Gastrocnemius medialis (tissue), 4 donors: ENCODE data around the gene PLCL2. TPM values are rescaled to one million over a fixed set of nuclear protein-coding genes. Genes with fewer than 3 reads are reported as not detected.

ENCODE experiments used
- ATAC-seq, 2 donors: fragments of 150-250 bp; one replicate each; pipeline ENCODE4 v1.9.1; 2016
- DNase-seq, 2 donors: peaks; one replicate each; pipeline ENCODE4 v3.0.0-alpha.2; 2019
- H3K27ac ChIP-seq, 4 donors: fragments of 200-600 bp; sonication (generic); 1 replicate in 1 of 4; 2 replicates in 3 of 4; pipeline ENCODE4 v1.5.1; 2016 to 2018; ENCODE audit warnings: mild to moderate bottlenecking in 2 of 4, moderate library complexity in 1 of 4
- H3K27me3 ChIP-seq, 3 donors: fragments of 200-600 bp; sonication (generic) in 2 of 3; 1 replicate in 1 of 3; 2 replicates in 2 of 3; pipeline versions ENCODE4 v1.5.1 to v1.6.0; 2016 to 2019; ENCODE audit warnings: mild to moderate bottlenecking in 1 of 3, moderate library complexity in 1 of 3
- H3K36me3 ChIP-seq, 2 donors: fragments of 200-600 bp; sonication (generic) in 1 of 2; one replicate each; pipeline ENCODE4 v1.5.1; 2017 to 2018
- H3K4me1 ChIP-seq, 2 donors: fragments of 200-600 bp; sonication (generic) in 1 of 2; one replicate each; pipeline ENCODE4 v1.5.1; 2016 to 2017; ENCODE audit warnings: mild to moderate bottlenecking in 2 of 2
- H3K4me3 ChIP-seq, 4 donors: fragments of 200-600 bp; sonication (generic) in 3 of 4; 1 replicate in 1 of 4; 2 replicates in 3 of 4; pipeline ENCODE4 v1.5.1; 2016 to 2019; ENCODE audit warnings: mild to moderate bottlenecking in 2 of 4
- H3K9me3 ChIP-seq, 3 donors: fragments of 200-600 bp; sonication (generic) in 2 of 3; 1 replicate in 1 of 3; 2 replicates in 2 of 3; pipeline ENCODE4 v1.5.1; 2016 to 2019
- CTCF ChIP-seq, 5 experiments: fragments of 450-650 bp in 3 of 5; fragments of 200-600 bp in 2 of 5; sonication (generic) in 2 of 5; IDR thresholded peaks in 4 of 5; conservative IDR thresholded peaks in 1 of 5; 1 replicate in 4 of 5; 2 replicates in 1 of 5; pipeline ENCODE4 v1.5.1; 2016 to 2019; ENCODE audit warnings: antibody characterized with exemption in 5 of 5, mild to moderate bottlenecking in 3 of 5, moderate library complexity in 3 of 5
- POLR2A ChIP-seq, 2 donors: fragments of 450-650 bp; IDR thresholded peaks; one replicate each; pipeline ENCODE4 v1.6.1; 2017; ENCODE audit warnings: antibody characterized with exemption in 2 of 2, mild to moderate bottlenecking in 2 of 2, moderate library complexity in 2 of 2
- in situ Hi-C, 4 donors: fragments of 200-750 bp; cut with MboI; loops; one replicate each; pipeline versions ENCODE4 v1.15.0 to v1.8.0; 2017; ENCODE audit warnings: low sequenced_read_pairs in 4 of 4
- intact Hi-C: fragments of 100-400 bp; cut with DNase I; formaldehyde crosslinking; loops from one replicate; pipeline ENCODE4 v1.15.1; 2023; ENCODE audit warnings: low total_unique reads
- total RNA-seq, 4 donors: library from RNA; depleted of rRNA; stranded (reverse); fragments of >200 nt; gene quantifications; one replicate each; pipeline versions ENCODE4 v1.1.0 to v1.2.3, GENCODE V29; 2016

Gene PLCL2
- total RNA-seq, 4 donors from 2014 or later: 23.9 to 37.2 (median 32.7) TPM

GRCh38 chr3:16927485-16927884, 42.7 kb downstream of the PLCL2 start:
- no peaks in the 10 kb centered on the region for H3K27me3 ChIP-seq
- no peaks in the 10 kb centered on the region for H3K36me3 ChIP-seq
- intact Hi-C loops: no loop called here
- H3K27ac ChIP-seq: peak overlapping the region in 1 of 4 donors; percentile 6
- in situ Hi-C loops: no loop called here
- no peak overlapping the region for H3K4me3 ChIP-seq
- no peaks in the 10 kb centered on the region for H3K9me3 ChIP-seq
- DNase-seq (no peak), ATAC-seq (no peak)
- H3K4me1 ChIP-seq: peaks cover 28 to 31% of the 10 kb centered on the region in 2 donors
- no peak for TF ChIP-seq CTCF (IDR thresholded peaks at IDR 0.05 in 4 of 5, conservative IDR thresholded peaks at IDR 0.05 in 1 of 5)
- no peak for TF ChIP-seq POLR2A (IDR thresholded peaks at IDR 0.05)

- intact Hi-C loops (no loop called here), in situ Hi-C loops (no loop called here)
- no peak for DNase-seq
- Histone ChIP-seq H3K4me1 (peaks cover 28 to 42% of the 10 kb centered on the region in 2 donors), H3K27ac (peak overlapping the region in 1 of 4 donors; percentile 6), H3K36me3 (no peaks in the 10 kb centered on the region), H3K9me3 (no peaks in the 10 kb centered on the region), H3K27me3 (no peaks in the 10 kb centered on the region), H3K4me3 (no peak overlapping the region)
- TF ChIP-seq CTCF (IDR thresholded peaks at IDR 0.05 in 4 of 5, conservative IDR thresholded peaks at IDR 0.05 in 1 of 5) (no peak), POLR2A (IDR thresholded peaks at IDR 0.05) (no peak)
- ATAC-seq: no peak
Measured at GRCh38 chr3:16928386-16929132, 43.8 kb downstream of the PLCL2 start.

- TF ChIP-seq POLR2A (IDR thresholded peaks at IDR 0.05) (no peak), CTCF (IDR thresholded peaks at IDR 0.05 in 4 of 5, conservative IDR thresholded peaks at IDR 0.05 in 1 of 5) (no peak)
- Histone ChIP-seq H3K27ac (peak overlapping the region in 1 of 4 donors; percentile 35), H3K36me3 (no peaks in the 10 kb centered on the region), H3K4me3 (no peak overlapping the region), H3K9me3 (no peaks in the 10 kb centered on the region), H3K4me1 (peaks cover 33 to 44% of the 10 kb centered on the region in 2 donors), H3K27me3 (no peaks in the 10 kb centered on the region)
- intact Hi-C loops: no loop called here
- DNase-seq: no peak
- in situ Hi-C loops: no loop called here
- no peak for ATAC-seq
Measured at GRCh38 chr3:16929311-16929710, 44.6 kb downstream of the PLCL2 start.

GRCh38 chr3:16932877-16933276, 48.1 kb downstream of the PLCL2 start:
- H3K4me1 ChIP-seq: peaks cover 62 to 71% of the 10 kb centered on the region in 2 donors
- H3K27me3 ChIP-seq: no peaks in the 10 kb centered on the region
- DNase-seq: no peak
- peak overlapping the region in 1 of 4 donors; percentile 15 for H3K27ac ChIP-seq
- no peak for TF ChIP-seq CTCF (IDR thresholded peaks at IDR 0.05 in 4 of 5, conservative IDR thresholded peaks at IDR 0.05 in 1 of 5)
- no peaks in the 10 kb centered on the region for H3K36me3 ChIP-seq
- ATAC-seq: no peak
- in situ Hi-C loops (no loop called here), intact Hi-C loops (no loop called here)
- no peaks in the 10 kb centered on the region for H3K9me3 ChIP-seq
- no peak overlapping the region for H3K4me3 ChIP-seq
